ENCODE data around the gene METTL15. TPM values are rescaled to one million over a fixed set of nuclear protein-coding genes. Genes with fewer than 3 reads are reported as not detected.

Gene METTL15
- polyA plus RNA-seq, 1 donor (not counting 4 experiments of a cell fraction or from before 2014, with no cell fraction given): 10.0 TPM

DNA sequence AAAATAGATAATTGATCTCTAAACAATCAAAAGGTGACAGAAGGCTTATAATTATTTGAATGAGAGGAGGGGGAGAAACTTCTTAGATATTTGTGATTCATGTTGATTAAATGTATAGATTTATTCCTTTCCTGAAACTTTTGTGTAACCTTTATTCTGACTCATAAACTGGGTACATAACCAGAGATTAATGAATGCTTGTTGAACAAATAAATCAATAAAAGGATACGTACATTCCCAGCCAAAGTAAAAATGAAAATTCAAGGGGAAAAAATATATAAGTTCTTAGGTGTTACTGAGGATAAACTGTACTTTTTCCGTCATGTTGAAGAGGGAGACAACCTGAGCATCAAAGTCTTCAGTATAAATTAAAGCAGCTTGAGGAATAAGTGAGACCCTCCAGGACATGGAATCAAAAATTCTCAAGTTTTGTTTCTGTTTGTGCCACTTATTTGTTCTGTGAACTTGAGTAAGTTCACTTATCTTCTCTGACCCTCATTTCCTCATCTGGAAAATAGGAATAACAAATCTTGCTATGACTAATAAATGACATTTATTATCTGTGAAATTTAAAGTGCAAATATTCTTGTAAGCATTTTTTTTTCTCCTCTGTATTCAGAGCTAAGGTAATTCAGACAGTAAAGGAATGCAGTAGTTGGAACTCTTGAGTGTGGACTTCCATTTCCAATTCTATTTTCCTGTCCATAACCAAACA, 195.4 kb downstream of the METTL15 start:
- H3K79me2 ChIP-seq (ENCODE audit: control insufficient read depth, insufficient read depth, low read length): no peaks in the 10 kb centered on the region
- no peaks in the 10 kb centered on the region for H3K9me3 ChIP-seq (ENCODE audit: control insufficient read depth, low read depth, low read length)
- FAIRE-seq: no peak
- H3K4me1 ChIP-seq (ENCODE audit: control insufficient read depth, extremely low read depth, insufficient read depth, low read length): no peaks in the 10 kb centered on the region
- no peak overlapping the region for H2AFZ ChIP-seq (ENCODE audit: control insufficient read depth, low read length)
- no peak overlapping the region for H3K4me3 ChIP-seq (ENCODE audit: control insufficient read depth in 2 of 3, extremely low read depth in 1 of 3, insufficient read depth in 2 of 3, low read depth in 1 of 3, low read length in 3 of 3)
- no peak overlapping the region for H3K9ac ChIP-seq (ENCODE audit: control insufficient read depth, extremely low read depth, insufficient read depth, low read length)
- no peaks in the 10 kb centered on the region for H3K27me3 ChIP-seq (ENCODE audit: control insufficient read depth, extremely low read depth, insufficient read depth, low read length)
- dilution Hi-C loops (cut with MboI; ENCODE audit: extremely low pct_ligation_motif_present, low sequenced_read_pairs): no loop called here
- no peaks in the 10 kb centered on the region for H3K36me3 ChIP-seq (ENCODE audit: control insufficient read depth in 2 of 2, extremely low read depth in 1 of 2, insufficient read depth in 2 of 2, low read length in 2 of 2)
- no peak overlapping the region for H3K27ac ChIP-seq (ENCODE audit: control insufficient read depth, insufficient read depth, low read length)
- DNase-seq (ENCODE audit: low read depth, low spot score): no peak
- no peak overlapping the region for H3K4me2 ChIP-seq (ENCODE audit: control insufficient read depth, extremely low read depth, insufficient read depth, low read depth, low read length)
- no peaks in the 10 kb centered on the region for H3K9me1 ChIP-seq (ENCODE audit: control insufficient read depth, extremely low read depth, insufficient read depth, low read length)
- no peak for TF ChIP-seq EZH2 (IDR thresholded peaks at IDR 0.05; ENCODE audit: low read length)
- no peak for TF ChIP-seq CTCF (optimal IDR thresholded peaks at IDR 0.05 in 1 of 3, IDR thresholded peaks at IDR 0.05 in 1 of 3, conservative IDR thresholded peaks at IDR 0.05 in 1 of 3; ENCODE audit: extremely low read depth in 1 of 3, insufficient read depth in 2 of 3, low read length in 3 of 3)
- H4K20me1 ChIP-seq (ENCODE audit: control insufficient read depth, extremely low read depth, insufficient read depth, low read length): no peaks in the 10 kb centered on the region

DNA sequence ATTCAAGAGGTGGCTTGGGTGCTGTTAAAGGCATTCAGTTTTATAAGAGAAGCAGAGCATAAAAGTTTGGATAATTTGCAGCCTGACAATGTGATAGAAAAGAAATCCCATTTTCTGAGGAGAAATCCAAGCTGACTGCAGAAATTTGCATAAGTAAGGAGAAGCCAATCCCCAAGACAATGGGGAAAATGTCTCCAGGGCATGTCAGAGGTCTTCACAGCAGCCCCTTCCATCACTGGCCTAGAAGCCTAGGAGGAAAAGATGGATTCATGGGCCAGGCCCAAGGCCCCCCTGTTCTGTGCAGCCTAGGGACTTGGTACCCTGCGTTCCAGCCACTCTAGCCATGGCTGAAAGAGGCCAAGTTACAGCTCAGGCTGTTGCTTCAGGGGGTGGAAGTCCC, 207.3 kb downstream of the METTL15 start:
- H3K36me3 ChIP-seq (ENCODE audit: control insufficient read depth in 2 of 2, extremely low read depth in 1 of 2, insufficient read depth in 2 of 2, low read length in 2 of 2): no peaks in the 10 kb centered on the region
- H2AFZ ChIP-seq (ENCODE audit: control insufficient read depth, low read length): no peak overlapping the region
- TF ChIP-seq EZH2 (IDR thresholded peaks at IDR 0.05; ENCODE audit: low read length) (no peak), CTCF (optimal IDR thresholded peaks at IDR 0.05 in 1 of 3, IDR thresholded peaks at IDR 0.05 in 1 of 3, conservative IDR thresholded peaks at IDR 0.05 in 1 of 3; ENCODE audit: extremely low read depth in 1 of 3, insufficient read depth in 2 of 3, low read length in 3 of 3) (no peak)
- no peak overlapping the region for H3K27ac ChIP-seq (ENCODE audit: control insufficient read depth, insufficient read depth, low read length)
- H3K9me1 ChIP-seq (ENCODE audit: control insufficient read depth, extremely low read depth, insufficient read depth, low read length): no peaks in the 10 kb centered on the region
- H3K4me1 ChIP-seq (ENCODE audit: control insufficient read depth, extremely low read depth, insufficient read depth, low read length): no peaks in the 10 kb centered on the region
- H3K27me3 ChIP-seq (ENCODE audit: control insufficient read depth, extremely low read depth, insufficient read depth, low read length): no peaks in the 10 kb centered on the region
- H4K20me1 ChIP-seq (ENCODE audit: control insufficient read depth, extremely low read depth, insufficient read depth, low read length): no peaks in the 10 kb centered on the region
- dilution Hi-C loops (cut with MboI; ENCODE audit: extremely low pct_ligation_motif_present, low sequenced_read_pairs): no loop called here
- no peaks in the 10 kb centered on the region for H3K79me2 ChIP-seq (ENCODE audit: control insufficient read depth, insufficient read depth, low read length)
- H3K4me3 ChIP-seq (ENCODE audit: control insufficient read depth in 2 of 3, extremely low read depth in 1 of 3, insufficient read depth in 2 of 3, low read depth in 1 of 3, low read length in 3 of 3): no peak overlapping the region
- DNase-seq (ENCODE audit: low read depth, low spot score): no peak
- no peaks in the 10 kb centered on the region for H3K9me3 ChIP-seq (ENCODE audit: control insufficient read depth, low read depth, low read length)
- H3K9ac ChIP-seq (ENCODE audit: control insufficient read depth, extremely low read depth, insufficient read depth, low read length): no peak overlapping the region
- no peak overlapping the region for H3K4me2 ChIP-seq (ENCODE audit: control insufficient read depth, extremely low read depth, insufficient read depth, low read depth, low read length)
- FAIRE-seq: no peak

All from keratinocyte (primary cell).